ENCODE measurements around the gene SGMS1.

The SGMS1 gene

GRCh38 chr10:50336140-50336539 is 287.6 kb downstream of the SGMS1 start:
- DNase-seq (ENCODE audit: low read depth in 2 of 2) = no peak

- DNase-seq (ENCODE audit: low read depth in 2 of 2) = no peak
These were observed 288.4 kb downstream of the SGMS1 start for GRCh38 chr10:50335397-50335796.

GRCh38 chr10:50334273-50334672 is 289.5 kb downstream of the SGMS1 start:
- no peak for DNase-seq (ENCODE audit: low read depth in 2 of 2)

- DNase-seq (ENCODE audit: low read depth in 2 of 2) = no peak
These were observed 289.9 kb downstream of the SGMS1 start for GRCh38 chr10:50333872-50334271.

- DNase-seq (ENCODE audit: low read depth in 2 of 2) = no peak
These were observed 291.5 kb downstream of the SGMS1 start for GRCh38 chr10:50332108-50332842.

GRCh38 chr10:50331486-50331885 is 292.3 kb downstream of the SGMS1 start:
- no peak for DNase-seq (ENCODE audit: low read depth in 2 of 2)

- no peak for DNase-seq (ENCODE audit: low read depth in 2 of 2)
These were observed 296.7 kb downstream of the SGMS1 start for GRCh38 chr10:50326757-50327701.

- no peak for DNase-seq (ENCODE audit: low read depth in 2 of 2)
These were observed 297.6 kb downstream of the SGMS1 start for GRCh38 chr10:50326172-50326555.

- DNase-seq (ENCODE audit: low read depth in 2 of 2) = no peak
These were observed 298.1 kb downstream of the SGMS1 start for GRCh38 chr10:50325449-50326171.

GRCh38 chr10:50324680-50325393 is 298.9 kb downstream of the SGMS1 start:
- no peak for DNase-seq (ENCODE audit: low read depth in 2 of 2)

- DNase-seq (ENCODE audit: low read depth in 2 of 2) = no peak
These were observed 299.7 kb downstream of the SGMS1 start for GRCh38 chr10:50324046-50324445.

GRCh38 chr10:50322077-50322476 is 301.7 kb downstream of the SGMS1 start:
- DNase-seq (ENCODE audit: low read depth in 2 of 2) = no peak

GRCh38 chr10:50318129-50318528 is 305.6 kb downstream of the SGMS1 start:
- DNase-seq (ENCODE audit: low read depth in 2 of 2) = no peak

GRCh38 chr10:50316695-50317648 is 306.8 kb downstream of the SGMS1 start:
- no peak for DNase-seq (ENCODE audit: low read depth in 2 of 2)

GRCh38 chr10:50316174-50316573 is 307.6 kb downstream of the SGMS1 start:
- DNase-seq (ENCODE audit: low read depth in 2 of 2) = no peak

- no peak for DNase-seq (ENCODE audit: low read depth in 2 of 2)
These were observed 308.3 kb downstream of the SGMS1 start for GRCh38 chr10:50315424-50315823.

GRCh38 chr10:50314169-50315071 is 309.3 kb downstream of the SGMS1 start:
- no peak for DNase-seq (ENCODE audit: low read depth in 2 of 2)

- no peak for DNase-seq (ENCODE audit: low read depth in 2 of 2)
These were observed 311.0 kb downstream of the SGMS1 start for GRCh38 chr10:50312464-50313437.
